Stimulated activated CD4-positive, alpha-beta T cell treated with anti-CD3 and anti-CD28 coated beads, Interleukin-2, amount 100 ng/mL, for 48 hours (primary cell): Measurements from ENCODE around the gene RBP4.

Experiments
- DNase-seq, 2 donors: peaks; one replicate each; pipeline ENCODE4 v3.0.0-alpha.2; 2020

The RBP4 gene

DNA sequence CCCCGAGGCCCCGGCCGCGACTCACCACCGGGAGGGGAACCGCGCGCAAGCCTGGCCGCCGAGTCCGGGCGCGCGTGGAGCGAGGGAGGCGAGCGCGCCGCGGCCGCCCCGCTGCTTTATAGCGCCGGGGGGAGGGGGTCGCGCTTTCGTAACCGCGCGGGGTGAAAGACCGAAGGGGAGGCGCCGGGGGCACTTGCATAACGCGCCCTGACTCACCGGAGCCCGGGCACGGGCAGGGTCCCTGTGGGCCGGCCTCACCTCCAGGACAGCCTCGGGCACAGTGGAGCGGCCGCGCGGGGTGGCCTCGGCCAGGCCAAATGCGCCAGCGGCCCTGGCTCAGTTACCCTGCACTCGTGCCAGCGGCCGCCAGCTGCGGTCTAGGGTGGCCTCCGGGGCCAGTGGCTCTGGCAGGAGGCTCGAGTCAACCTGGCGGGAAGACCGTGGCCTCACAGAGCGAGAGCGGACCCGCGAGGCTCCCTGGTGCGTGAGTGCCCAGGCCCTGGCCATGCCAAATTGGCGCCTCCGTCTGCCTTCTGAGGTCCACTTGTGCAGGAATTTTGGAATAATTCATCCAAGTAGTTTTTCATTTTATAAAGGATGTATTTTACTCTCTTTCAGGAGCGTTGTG, at the start of gene RBP4:
Gene RBP4, minus strand, starts transcription at position 90 of the 628 bp plus-strand sequence. CDS start 207 bp downstream, outside the sequence.
- DNase-seq: no peak

DNA sequence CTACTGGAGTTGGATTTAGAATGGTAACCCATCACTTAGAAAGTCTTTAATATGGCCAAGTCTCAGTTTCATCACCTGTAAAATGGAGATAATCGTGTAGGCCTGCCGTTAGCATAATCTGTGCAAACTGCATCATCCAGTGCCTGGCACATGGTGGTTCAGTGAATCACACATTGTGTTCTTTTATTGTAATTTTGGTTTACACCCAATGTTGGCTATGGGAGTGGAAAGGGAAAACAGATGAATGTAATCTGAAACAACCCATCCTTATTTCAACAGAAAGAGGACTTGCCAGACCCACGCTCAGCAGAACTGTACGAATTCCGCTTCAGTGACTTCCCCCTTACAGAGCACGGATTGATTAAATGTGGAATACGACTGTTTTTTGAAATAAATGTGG, 38.8 kb upstream of the RBP4 start:
- no peak for DNase-seq

DNA sequence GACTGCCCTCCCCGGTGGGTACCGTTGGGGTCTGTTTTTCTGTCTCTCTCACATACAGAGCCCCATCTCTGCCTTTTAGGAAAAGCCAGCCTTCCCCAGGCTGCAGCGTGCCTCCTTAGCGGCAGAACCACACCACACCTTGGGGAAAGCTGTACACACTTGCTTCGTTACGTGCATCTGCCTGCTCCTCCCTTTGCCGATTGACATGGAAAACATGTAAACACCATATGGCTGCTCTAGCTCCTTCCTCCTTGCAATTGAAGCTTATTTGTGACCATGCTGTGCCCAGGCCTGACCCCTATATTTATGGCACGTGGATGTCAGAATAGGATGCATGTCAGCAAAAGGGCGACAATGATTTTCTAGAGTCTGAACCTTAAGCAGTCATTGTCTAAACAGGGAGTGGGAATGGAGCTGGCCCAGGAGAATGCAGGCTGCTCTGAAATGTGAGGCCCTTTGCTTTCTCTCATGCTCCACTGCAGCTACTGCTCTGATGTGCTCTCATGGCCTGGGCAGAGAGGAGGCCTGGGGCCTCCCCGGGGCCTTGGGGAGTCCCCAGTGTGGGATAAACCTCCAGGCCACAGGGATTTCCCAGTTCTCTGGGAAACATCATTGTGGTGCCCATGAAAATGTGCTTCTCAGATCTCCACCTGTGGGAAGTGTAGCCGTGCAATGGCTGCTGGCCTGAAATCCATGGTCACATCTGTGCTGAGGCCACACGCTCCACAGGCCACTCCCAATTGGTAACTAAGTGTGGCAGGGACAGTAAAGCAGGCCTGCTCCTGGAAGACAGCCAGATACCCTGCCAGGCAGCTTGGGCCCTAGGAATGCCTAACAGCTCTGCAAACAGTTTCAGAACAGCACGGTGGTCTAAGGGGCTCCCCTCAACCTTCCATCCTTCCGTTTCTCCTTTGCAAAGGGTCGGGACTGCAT, 29.9 kb upstream of the RBP4 start:
- no peak for DNase-seq

DNA sequence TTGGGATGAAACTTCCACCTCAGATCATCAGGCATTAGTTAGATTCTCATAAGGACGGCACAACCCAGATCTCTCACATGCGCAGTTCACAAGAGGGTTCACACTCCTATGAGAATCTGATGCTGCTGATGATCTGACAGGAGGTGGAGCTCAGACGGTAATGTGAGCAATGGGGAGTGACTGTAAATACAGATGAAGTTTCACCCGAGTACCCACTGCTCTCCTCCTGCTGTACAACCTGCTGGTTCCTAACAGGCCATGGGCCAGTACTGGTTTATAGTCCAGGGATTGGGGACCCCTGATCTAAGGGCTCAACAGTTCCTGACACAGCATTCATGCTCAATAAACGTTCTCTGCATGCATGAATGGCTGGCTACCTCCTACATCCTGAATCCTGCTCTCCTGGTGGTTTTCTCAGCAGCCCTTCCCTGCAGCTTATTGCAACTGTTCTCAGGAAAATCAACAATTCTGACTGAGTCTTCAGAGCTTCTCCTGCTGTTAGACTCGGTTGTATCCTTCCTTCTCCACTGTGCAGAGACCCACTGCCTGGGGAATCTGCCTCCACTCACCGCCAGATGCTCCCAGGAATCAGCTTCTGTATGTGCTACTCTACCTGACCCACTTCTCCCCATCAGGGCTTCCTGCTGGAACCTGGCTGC, 28.7 kb upstream of the RBP4 start:
- no peak for DNase-seq

DNA sequence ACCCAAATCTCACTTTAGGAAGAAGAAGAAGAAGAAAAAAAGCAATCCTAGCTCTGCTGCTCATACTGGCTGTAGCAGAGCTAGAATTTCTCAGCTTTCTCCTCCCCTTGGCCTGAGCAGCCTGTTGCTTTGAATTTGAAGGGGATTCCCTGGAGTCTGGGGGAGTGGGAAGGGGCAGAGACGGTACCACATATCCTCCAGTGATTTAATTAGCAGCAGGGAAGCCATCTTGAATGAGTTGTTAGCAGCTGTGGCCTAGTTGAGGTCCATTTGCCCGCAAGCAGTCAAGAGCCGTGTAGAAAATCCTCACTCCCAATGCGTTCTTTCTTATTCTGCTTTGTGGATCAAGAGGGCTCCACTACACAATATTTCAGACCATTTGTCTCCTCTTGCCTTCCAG, 27.8 kb upstream of the RBP4 start:
- no peak for DNase-seq

DNA sequence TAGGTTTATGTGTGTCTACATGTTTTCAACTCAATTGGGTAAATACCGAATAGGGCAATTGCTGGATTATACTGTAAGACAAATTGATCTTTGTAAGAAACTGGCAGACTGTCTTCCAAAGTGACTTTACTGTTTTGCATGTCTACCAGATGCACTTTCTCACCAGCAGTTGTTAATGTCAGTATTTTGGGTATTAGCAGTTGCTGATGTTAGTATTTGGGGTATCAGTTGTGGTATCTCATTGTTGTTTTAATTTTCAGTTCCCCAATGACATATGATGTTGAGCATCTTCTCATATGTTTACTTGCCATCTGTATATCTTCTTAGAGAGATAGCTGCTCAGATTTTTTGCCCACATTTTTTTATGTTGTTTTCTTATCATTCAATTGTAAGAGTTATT, 21.9 kb upstream of the RBP4 start:
- no peak for DNase-seq

DNA sequence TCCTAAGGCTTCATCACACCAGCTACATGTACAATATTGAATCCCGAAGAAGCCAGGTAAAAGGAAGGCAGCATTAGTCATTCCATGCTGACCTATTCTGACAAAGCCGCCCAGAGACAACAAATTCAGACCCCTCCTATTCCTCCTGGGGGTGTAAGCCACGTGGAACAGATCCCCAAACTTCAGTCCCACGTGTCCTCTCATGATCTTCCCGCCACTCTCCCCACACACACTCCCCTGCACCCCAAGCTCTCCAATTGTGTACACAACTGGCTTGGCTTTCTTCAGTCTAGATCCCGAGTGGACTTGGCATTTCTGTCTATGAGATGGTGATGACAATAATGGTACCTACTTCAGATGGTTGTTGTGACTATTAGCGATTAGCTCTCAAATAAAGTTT, 19.9 kb upstream of the RBP4 start:
- no peak for DNase-seq

DNA sequence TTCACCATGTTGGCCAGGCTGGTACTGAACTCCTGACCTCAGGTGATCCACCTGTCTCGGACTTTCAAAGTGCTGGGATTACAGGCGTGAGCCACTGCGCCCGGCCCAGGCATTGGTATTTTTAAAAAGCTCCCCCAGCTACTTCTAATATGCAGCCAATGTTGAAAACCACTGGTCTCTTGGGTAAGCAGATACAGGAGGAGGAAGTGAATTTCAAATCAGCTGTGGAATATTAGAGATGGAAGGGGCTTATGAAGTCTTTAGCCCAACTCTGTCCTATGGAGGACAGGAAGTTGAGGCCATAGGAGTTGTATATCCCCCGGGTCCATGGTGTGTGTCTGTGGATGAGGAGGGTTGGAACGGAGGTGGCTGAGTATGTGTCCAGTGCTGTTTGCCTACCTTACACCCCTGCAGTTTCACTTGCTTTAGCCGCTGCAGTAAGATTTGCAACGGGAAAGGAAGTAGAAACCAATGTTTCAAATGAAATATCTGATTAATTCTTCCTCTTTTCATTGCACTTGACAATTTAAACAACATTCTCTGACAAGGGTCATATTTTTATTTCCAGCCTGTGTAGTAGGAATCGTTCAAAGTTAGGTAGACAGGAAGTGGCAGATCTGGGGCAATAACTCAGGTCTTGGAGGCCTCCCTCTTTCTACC, 14.7 kb upstream of the RBP4 start:
- DNase-seq: no peak

DNA sequence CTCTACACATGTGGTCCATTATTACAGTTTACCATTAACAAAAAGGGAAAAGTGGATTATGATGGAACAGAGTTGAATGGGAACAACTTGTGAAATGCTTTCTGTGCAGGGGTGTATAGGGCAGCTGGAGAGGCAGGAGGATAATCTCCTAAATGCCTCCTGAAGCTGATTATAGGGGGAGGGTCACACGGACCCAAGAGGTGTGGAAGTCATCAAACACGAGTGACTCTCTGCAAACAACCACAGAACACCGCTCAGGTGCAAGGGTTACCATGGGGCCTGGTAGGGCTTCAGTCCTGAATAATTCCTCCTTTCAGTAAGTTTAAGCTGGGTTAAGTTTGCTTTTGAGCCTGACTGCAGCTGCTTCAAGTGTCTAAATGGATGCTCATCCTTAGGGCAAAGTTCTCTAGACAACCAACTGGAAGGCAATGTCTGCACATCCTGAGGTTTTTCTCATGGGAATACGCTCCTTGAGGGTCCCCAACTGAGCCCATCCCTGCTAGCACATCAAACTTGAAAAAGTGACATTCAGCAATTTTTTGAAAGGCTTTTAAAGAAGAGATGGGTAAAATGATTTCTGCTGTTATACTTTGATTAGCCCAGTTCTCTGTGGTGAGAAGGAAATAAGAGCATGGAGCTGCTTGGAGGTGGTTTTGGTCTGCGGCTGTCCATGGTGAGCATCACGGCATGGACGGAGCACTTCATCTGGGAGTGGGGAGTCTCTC, 13.2 kb upstream of the RBP4 start:
- no peak for DNase-seq

DNA sequence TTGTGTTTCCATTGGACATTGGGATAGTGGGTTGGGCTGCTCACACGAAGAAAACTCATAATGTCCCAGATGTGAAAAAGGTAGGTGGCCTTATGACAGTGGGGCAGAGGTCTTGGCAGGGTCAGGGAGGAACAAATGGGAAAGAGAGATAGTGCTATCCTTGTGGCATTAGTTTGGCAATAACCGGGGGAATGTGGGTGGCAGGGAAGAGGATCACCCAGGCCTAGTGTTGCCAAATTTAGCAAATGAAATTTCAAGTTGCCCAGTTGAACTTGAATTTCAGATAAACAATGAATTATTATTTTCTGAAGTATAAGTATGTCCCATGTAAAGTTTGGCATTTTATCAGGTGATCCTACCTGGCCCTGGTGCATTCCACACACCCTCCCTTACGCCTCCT, 12.1 kb upstream of the RBP4 start:
- DNase-seq: no peak

DNA sequence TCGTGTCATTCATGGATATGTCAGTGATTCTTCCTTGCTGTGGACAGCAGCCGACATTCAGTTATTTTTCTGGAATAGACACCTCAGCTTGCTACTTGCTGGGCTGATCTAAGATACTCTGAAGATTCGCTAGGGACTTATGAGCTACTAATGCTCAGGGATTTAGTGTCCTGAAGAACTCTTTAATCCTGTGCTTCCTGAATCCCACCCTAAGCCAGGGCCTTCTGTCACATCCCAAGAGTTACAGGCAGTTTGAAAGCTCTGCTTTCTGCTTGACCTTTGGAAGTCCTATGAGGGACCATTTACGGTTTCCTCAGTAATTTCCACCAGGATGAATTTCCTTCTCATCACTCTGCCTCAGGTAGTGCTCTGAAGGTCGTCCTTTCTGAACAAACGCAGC, 11.3 kb upstream of the RBP4 start, which contains the start of gene PDE6C:
Gene PDE6C, plus strand, starts transcription at position 227 of the 400 bp plus-strand sequence. CDS start 189 bp downstream, outside the sequence.
- no peak for DNase-seq

DNA sequence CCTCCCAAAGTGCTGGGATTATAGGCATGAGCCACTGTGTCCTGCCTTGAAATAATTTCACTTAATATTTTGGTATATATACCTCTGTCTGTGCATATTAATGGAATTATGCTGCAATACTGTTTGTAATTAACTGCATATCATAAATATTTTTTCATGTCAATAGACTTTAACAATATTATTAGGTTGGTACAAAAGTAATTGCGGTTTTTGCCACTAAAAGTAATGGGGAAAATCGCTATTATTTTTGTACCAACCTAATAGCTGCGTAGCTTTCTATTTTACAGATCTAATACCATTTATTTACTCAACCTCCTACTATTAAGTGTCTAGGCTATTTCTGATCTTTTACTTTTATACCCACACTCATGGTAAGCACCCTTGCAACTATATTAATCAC, 7.4 kb upstream of the RBP4 start:
- no peak for DNase-seq

DNA sequence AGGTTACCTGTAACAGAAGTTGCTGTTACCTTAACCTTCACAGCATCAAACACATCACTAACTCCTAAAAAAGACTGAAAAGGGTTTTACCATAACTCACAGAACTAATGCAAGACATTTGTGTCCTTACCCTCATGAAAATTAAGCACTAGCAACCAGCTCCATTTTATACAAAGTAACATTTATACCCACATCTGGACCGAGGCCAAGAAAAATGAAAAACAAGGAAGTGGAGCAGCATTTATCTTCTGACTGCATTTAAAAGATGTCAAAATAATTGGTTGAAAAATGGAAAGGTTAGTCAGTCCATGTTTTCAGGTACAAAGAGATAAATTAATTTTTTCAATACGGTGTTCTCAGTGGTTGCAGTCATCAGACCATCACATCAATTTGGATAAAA, 3.1 kb upstream of the RBP4 start:
- DNase-seq: no peak

DNA sequence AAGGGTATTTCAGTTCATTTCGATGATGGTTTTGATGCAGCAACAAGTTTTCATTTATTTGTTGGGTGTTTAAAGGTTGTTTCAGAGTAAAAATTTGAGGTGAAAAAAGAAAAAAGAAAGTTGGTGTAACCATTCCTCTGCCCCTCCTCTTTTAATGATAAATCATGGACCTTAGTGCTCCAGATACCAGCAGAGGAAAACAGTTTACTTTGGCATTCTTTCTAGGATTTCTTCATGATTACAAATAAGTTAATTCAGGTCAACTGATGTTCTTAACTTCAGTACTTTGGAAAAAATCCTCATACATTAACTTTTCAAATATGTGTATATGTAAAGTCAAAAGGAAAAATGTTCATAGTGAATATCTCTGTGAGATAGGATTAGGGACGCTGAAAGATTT, 2.0 kb upstream of the RBP4 start:
- DNase-seq: no peak

DNA sequence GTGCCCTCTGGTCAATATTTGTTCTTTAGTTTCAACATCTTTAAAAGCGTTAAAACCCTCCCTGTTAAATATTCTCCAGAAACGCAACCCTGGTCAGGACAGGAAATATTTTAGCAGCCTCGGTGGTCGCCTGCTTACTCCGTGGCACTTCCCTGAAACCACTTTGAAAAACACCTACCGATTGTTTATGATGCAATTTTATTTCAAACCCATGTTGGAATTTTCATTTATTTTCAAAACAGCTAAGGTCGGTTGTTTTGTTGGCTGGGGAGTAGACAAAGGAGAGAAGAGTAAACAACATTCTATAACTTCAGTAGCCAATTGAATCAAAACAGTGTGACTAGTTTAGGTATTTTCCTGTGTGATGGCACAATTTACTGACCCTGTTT, 733 bp upstream of the RBP4 start:
- no peak for DNase-seq

DNA sequence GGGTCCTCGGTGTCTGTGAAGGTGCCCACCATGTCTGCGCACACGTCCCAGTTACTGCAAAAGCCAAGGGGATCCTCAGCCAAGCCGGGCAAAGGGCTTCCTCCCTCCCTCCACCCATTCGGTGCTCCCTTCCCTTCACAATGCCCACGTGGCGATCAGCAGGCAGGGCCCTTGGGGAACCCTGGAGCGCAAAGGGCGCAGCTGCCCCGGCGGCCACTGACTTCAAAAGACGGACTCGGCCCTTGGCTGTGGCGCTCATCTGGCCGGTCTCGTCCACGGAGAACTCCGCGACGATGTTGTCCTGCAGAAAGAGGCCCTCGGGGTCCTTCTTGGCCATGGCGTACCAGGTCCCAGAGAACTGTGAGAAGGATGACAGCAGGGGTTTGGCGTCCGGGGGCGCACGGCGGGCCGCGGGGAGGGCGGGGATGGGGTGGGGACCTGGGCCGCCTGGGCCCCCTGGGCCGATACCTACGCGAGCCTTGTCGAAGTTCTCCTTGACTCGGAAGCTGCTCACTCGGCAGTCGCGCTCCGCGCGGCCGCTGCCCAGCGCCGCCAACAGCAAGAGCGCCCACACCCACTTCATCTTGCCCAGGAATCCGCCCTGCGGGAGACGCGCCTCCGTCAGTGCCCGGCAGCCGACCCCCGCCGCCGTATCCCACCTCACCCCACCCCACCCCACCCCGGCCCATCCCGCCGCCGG, 439 bp downstream of the RBP4 start:
- DNase-seq: no peak

DNA sequence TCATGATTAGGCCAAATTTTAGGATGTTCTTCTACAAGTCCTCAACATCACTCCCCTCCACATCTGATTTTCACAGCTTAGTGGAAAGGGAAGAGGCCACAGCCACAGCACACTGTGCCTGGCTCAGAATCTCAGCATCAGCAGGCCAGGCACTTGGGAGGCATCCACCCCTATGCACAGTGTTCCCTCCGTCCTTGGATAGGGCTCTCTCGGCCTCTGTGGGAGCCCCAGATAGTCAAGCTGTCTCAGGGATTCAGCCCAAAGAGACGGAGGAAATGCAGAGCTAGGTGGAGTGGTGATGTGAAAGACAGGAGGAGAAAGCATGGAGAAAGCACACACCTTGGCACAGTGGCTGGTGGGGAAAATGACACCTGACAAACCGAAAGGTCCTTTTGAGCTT, 1.3 kb downstream of the RBP4 start:
- DNase-seq: no peak

DNA sequence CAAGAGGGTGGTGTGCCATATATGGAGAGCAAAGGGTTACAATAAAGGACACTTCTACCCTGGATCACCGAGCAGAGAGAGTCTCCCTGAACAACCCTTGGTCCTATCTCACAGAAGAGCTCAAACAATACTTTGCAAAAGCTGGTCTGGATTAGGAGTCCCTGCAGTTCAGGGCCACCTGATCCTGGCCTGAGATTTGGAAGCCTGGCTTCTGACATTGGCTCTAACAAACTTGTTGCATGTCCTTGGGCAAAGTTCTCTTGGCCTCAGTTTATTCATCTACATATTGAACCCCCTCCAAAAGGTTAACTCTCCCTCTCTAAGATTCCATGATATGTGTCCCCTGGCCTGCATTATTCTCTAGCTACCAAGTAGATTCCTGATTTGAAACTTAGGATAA, 1.7 kb downstream of the RBP4 start:
- DNase-seq: no peak

DNA sequence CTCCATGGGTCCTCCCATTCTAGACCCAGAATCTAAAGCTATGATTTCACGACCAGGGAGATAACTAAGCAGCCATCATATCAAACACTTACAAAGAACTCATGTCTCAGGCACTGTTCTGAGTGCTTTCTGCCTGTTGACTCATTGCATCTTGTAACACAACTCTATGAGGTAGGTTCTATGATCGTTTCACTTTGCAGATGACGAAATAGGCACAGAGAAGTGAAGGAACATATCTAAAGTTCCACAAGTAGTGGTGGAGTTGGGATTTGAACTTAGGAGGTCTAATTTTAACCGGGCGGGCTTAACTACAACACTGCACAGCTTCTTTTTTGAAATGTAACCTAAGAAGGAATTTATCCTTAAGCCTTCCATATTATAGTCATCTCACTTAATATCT, 2.9 kb downstream of the RBP4 start:
- DNase-seq: no peak

DNA sequence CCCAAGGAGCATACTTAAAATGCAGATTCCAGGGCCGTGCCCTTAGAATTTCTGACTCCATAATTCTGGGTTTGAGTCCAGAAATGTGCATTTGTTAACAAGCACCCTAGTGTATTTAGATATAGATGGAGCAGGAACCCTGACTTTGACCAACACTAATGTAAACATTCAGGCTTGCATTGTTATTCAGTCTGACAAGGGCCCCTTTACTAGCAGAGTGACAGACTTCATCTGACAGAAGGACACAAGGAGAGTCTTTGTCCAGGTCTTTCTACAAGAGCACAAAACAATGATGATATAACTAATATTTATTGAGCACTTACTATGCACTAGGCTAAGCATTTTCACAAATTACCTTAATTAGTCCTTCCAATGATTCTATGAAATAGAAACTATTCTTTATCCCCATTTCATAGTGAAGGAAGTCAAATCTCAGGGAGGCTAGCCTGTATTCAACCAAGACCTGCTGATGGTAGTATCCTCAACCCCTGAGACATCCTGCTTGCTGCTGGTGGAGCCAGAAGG, 3.9 kb downstream of the RBP4 start:
- DNase-seq: no peak

DNA sequence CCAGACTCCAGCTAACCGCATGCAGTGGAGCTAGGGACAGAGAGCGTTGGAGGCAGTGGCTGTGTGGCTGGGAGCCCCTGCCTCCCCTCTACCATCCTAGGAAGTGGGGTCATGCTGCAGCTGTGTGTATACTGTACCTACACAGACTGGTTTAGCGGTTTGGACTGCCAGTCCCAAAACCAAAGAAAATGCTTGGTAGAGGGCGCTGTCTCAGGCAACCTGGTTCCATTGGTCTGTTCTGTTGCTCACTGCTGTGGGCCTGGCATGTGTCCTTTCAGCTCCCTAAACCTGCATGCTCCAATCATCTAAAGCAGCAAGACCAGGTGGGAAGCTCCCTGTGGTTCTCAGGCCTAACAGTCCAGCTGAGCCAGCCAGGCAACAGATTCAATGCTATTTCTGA, 4.5 kb downstream of the RBP4 start:
- no peak for DNase-seq
